ENCODE measurements around the gene NCAPG2.

NCAPG2 gene

GRCh38 chr7:158734861-158735260, 30.3 kb upstream of the NCAPG2 start:
- no peak for DNase-seq (ENCODE audit: low read depth in 4 of 4, low spot score in 1 of 4)

GRCh38 chr7:158733775-158734494, 29.3 kb upstream of the NCAPG2 start:
- no peak for DNase-seq (ENCODE audit: low read depth in 4 of 4, low spot score in 1 of 4)

- DNase-seq (ENCODE audit: low read depth in 4 of 4, low spot score in 1 of 4) = no peak
Measured at GRCh38 chr7:158733220-158733519, 28.6 kb upstream of the NCAPG2 start.

- DNase-seq (ENCODE audit: low read depth in 4 of 4, low spot score in 1 of 4) = no peak
Measured at GRCh38 chr7:158732494-158733219, 28.1 kb upstream of the NCAPG2 start.

GRCh38 chr7:158731761-158732160, 27.2 kb upstream of the NCAPG2 start:
- DNase-seq (ENCODE audit: low read depth in 4 of 4, low spot score in 1 of 4) = no peak

GRCh38 chr7:158730383-158731346, 26.1 kb upstream of the NCAPG2 start:
- no peak for DNase-seq (ENCODE audit: low read depth in 4 of 4, low spot score in 1 of 4)

- no peak for DNase-seq (ENCODE audit: low read depth in 4 of 4, low spot score in 1 of 4)
Measured at GRCh38 chr7:158729646-158730382, 25.2 kb upstream of the NCAPG2 start.

GRCh38 chr7:158728911-158729645, 24.5 kb upstream of the NCAPG2 start:
- no peak for DNase-seq (ENCODE audit: low read depth in 4 of 4, low spot score in 1 of 4)

- no peak for DNase-seq (ENCODE audit: low read depth in 4 of 4, low spot score in 1 of 4)
Measured at GRCh38 chr7:158727690-158728089, 23.1 kb upstream of the NCAPG2 start.

- DNase-seq (ENCODE audit: low read depth in 4 of 4, low spot score in 1 of 4) = no peak
Measured at GRCh38 chr7:158726277-158726807, 21.7 kb upstream of the NCAPG2 start.

GRCh38 chr7:158725506-158725800, 20.8 kb upstream of the NCAPG2 start:
- DNase-seq (ENCODE audit: low read depth in 4 of 4, low spot score in 1 of 4) = no peak

GRCh38 chr7:158724658-158725505, 20.3 kb upstream of the NCAPG2 start:
- DNase-seq (ENCODE audit: low read depth in 4 of 4, low spot score in 1 of 4) = no peak

GRCh38 chr7:158723714-158724385, 19.2 kb upstream of the NCAPG2 start:
- DNase-seq (ENCODE audit: low read depth in 4 of 4, low spot score in 1 of 4) = no peak

GRCh38 chr7:158723266-158723665, 18.7 kb upstream of the NCAPG2 start:
- no peak for DNase-seq (ENCODE audit: low read depth in 4 of 4, low spot score in 1 of 4)

GRCh38 chr7:158722574-158723237, 18.1 kb upstream of the NCAPG2 start:
- no peak for DNase-seq (ENCODE audit: low read depth in 4 of 4, low spot score in 1 of 4)

- no peak for DNase-seq (ENCODE audit: low read depth in 4 of 4, low spot score in 1 of 4)
Measured at GRCh38 chr7:158720112-158720511, 15.5 kb upstream of the NCAPG2 start.

- no peak for DNase-seq (ENCODE audit: low read depth in 4 of 4, low spot score in 1 of 4)
Measured at GRCh38 chr7:158716802-158717201, 12.2 kb upstream of the NCAPG2 start.

- DNase-seq (ENCODE audit: low read depth in 4 of 4, low spot score in 1 of 4) = no peak
Measured at GRCh38 chr7:158710651-158711102, 6.1 kb upstream of the NCAPG2 start.
